ENCODE data around the gene ADGRL3. TPM values are rescaled to one million over a fixed set of nuclear protein-coding genes. Genes with fewer than 3 reads are reported as not detected.

Gene ADGRL3
- total and polyA plus RNA-seq, 8 donors: 0.08 to 1.4 (median 0.24) TPM

GRCh38 chr4:61440321-61440720, 240.2 kb downstream of the ADGRL3 start:
- WGBS, 2 donors: 61 to 79% methylated on average over 4 of the region's 4 CpGs
- FAIRE-seq (no peak), DNase-seq (no peak), ATAC-seq (no peak)
- no peaks in the 10 kb centered on the region for H3K27me3 ChIP-seq
- intact Hi-C loops (cut with DNase I): no loop called here
- H3K4me3 ChIP-seq: no peak overlapping the region
- H3K27ac ChIP-seq: no peak overlapping the region
- H3K9me3 ChIP-seq: no peaks in the 10 kb centered on the region
- TF ChIP-seq CTCF (IDR thresholded peaks at IDR 0.05): no peak
- H3K4me1 ChIP-seq: no peaks in the 10 kb centered on the region
- no peaks in the 10 kb centered on the region for H3K36me3 ChIP-seq

DNA sequence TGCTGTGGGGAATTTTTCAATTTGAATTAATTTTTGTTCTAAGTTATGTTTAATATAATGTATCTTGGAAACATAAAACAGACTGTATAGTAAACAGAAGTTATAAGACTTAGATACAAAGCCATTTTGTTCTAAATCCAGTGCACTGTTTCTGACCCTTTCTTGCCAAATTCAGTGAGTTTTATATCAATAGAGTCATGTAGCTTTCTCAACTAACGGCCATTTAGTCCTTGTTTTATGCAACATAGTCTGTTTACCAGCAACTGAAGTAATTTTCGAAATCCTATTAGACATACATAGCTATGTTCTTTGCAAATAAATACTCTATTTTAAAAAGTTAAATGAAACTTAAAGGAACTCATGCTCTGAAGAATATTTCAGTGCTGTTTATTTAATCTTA, 242.8 kb downstream of the ADGRL3 start:
- WGBS, 2 donors: 44 to 60% methylated on average over 2 of the region's 2 CpGs

DNA sequence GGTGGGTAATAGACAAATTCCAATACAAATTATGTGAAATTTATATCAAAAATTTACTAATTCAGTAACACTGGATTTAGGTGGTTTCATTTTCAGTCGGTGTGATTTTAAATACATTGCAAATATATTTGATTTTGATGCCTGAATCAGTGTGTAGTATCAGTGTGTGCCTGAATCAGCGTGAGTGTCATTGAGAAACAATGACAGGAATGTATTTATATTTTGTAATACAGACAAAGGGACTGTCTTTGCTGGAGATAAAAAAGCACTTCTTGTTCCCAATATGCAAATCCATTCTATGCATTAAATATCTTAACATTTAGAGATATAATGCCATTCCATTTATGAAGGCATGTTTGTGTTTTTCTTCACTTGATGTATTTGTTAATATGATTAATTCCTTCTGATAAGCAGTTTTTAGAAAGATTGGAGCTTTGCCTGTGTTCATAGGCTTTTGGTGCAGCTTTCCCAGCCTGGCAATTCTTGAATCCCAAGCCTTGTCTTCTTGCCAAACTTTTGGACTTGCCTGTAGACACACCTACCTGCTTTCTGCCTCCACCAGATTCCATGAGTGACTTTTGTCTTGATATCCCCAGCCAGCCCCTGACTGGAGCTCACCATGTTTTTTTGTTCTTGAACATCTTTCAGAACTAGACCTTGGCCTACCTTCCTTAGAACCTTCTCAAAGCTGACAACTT, 243.8 kb downstream of the ADGRL3 start:
- 28 to 39% methylated on average over 2 of the region's 2 CpGs for WGBS, 2 donors
- DNase-seq (no peak), FAIRE-seq (peak; percentile 20), ATAC-seq (no peak)
- Histone ChIP-seq H3K4me3 (no peak overlapping the region), H3K4me1 (no peaks in the 10 kb centered on the region), H3K27me3 (no peaks in the 10 kb centered on the region), H3K36me3 (no peaks in the 10 kb centered on the region), H3K9me3 (no peaks in the 10 kb centered on the region), H3K27ac (no peak overlapping the region)
- intact Hi-C loops (cut with DNase I): no loop called here
- no peak for TF ChIP-seq CTCF (IDR thresholded peaks at IDR 0.05)

More for the DNA sequence above, 242.8 kb downstream of the ADGRL3 start:
- intact Hi-C loops (cut with DNase I): no loop called here
- DNase-seq: no peak
- Histone ChIP-seq H3K27me3 (no peaks in the 10 kb centered on the region), H3K27ac (no peak overlapping the region), H3K4me1 (no peaks in the 10 kb centered on the region), H3K9me3 (no peaks in the 10 kb centered on the region), H3K36me3 (no peaks in the 10 kb centered on the region), H3K4me3 (no peak overlapping the region)
- no peak for ATAC-seq
- FAIRE-seq: no peak
- TF ChIP-seq CTCF (IDR thresholded peaks at IDR 0.05): no peak

DNA sequence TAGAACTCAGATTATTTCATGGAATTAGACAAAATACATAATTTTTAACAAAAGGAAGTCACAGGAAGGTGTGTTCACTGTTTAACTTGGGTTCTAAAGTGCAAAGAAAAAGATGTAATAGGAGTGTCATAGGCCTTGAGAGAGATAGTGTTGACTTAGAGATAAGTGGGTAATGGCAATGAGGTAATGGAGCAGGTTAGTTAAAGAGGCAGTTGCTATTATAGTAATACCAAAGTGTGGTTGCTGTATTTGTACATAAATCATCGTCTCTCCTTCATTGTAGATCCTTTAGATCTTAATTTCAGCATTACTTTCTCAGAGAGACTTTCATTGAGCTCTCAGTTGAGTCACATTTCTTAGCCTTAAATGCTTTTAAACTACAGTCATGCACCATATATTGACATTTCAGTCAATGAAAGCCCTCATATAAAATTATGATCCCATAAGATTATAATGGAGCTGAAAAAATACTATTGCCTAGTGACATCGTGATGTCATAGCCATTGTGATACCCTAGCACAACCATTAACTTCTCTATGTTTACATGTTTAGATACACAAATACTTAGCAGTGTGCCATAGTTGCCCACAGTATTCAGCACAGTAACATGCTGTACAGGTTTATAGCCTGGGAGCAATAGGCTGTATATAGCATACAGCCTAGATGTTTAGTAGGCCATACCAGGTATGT, 245.4 kb downstream of the ADGRL3 start:
- Histone ChIP-seq H3K27me3 (no peaks in the 10 kb centered on the region), H3K27ac (no peak overlapping the region), H3K4me3 (no peak overlapping the region), H3K4me1 (no peaks in the 10 kb centered on the region), H3K9me3 (no peaks in the 10 kb centered on the region), H3K36me3 (no peaks in the 10 kb centered on the region)
- peak in 2 of 4 donors; percentile 57 to 58 for ATAC-seq
- FAIRE-seq: no peak
- intact Hi-C loops (cut with DNase I): no loop called here
- no peak for DNase-seq
- TF ChIP-seq CTCF (IDR thresholded peaks at IDR 0.05): no peak
- 58 to 61% methylated on average over 2 of the region's 2 CpGs for WGBS, 2 donors

GRCh38 chr4:61446941-61447340, 246.8 kb downstream of the ADGRL3 start:
- Histone ChIP-seq H3K4me1 (no peaks in the 10 kb centered on the region), H3K9me3 (no peaks in the 10 kb centered on the region), H3K36me3 (no peaks in the 10 kb centered on the region), H3K27ac (no peak overlapping the region), H3K4me3 (no peak overlapping the region), H3K27me3 (no peaks in the 10 kb centered on the region)
- intact Hi-C loops (cut with DNase I): no loop called here
- no peak for TF ChIP-seq CTCF (IDR thresholded peaks at IDR 0.05)
- no peak for FAIRE-seq
- DNase-seq: no peak
- ATAC-seq: no peak

Data from pancreas (tissue), 10 donors.